ENCODE measurements around the gene FUT2. TPM values are rescaled to one million over a fixed set of nuclear protein-coding genes. Genes with fewer than 3 reads are reported as not detected.

FUT2 gene
- total and polyA plus RNA-seq, 2 of the 13 experiments (the other 11 are each of a cell fraction or from before 2014, with no cell fraction given), result 0.07 TPM; not detected in 1

GRCh38 chr19:48734625-48735024 lies 38.9 kb downstream of the FUT2 start:
- DNase-seq (ENCODE audit: low spot score) (no peak), FAIRE-seq (no peak), ATAC-seq (no peak)
- in situ Hi-C loops (cut with HindIII; ENCODE audit: extremely low pct_ligation_motif_present, low pct_unique_long_range_greater_than_20kb) (no loop called here), intact Hi-C loops (cut with micrococcal nuclease; ENCODE audit: unreplicated experiment) (no loop called here)
- H3K9ac ChIP-seq (ENCODE audit: insufficient read depth, low read depth, low read length), result no peak overlapping the region
- no peak overlapping the region for H3K4me3 ChIP-seq (replicated peaks in 1 of 3; ENCODE audit: insufficient read depth in 1 of 3, low read depth in 2 of 3, low read length in 3 of 3)
- no peak overlapping the region for H3K4me2 ChIP-seq (ENCODE audit: low read depth, low read length)
- POLR2A ChIA-PET, result no interaction called here
- CTCF ChIA-PET (ENCODE audit: low intra/inter-chr PET ratio, low total read pairs), result no interaction called here
- no peaks in the 10 kb centered on the region for H3K36me3 ChIP-seq (replicated peaks in 1 of 2; ENCODE audit: control insufficient read depth in 1 of 2, insufficient read depth in 2 of 2, low read length in 2 of 2)
- BruUV-seq (replicated peaks), result no TSS peak
- H3K79me2 ChIP-seq (ENCODE audit: insufficient read depth, low read length), result no peaks in the 10 kb centered on the region
- 98% methylated on average over 6 of the region's 9 CpGs for WGBS (ENCODE audit: low lambda C conversion rate)
- no peaks in the 10 kb centered on the region for H3K9me3 ChIP-seq (ENCODE audit: low read length)
- no peaks in the 10 kb centered on the region for H4K20me1 ChIP-seq (ENCODE audit: insufficient read depth, low read length)
- no peaks in the 10 kb centered on the region for H3K27me3 ChIP-seq (ENCODE audit: control insufficient read depth in 1 of 2, insufficient read depth in 2 of 2, low read length in 2 of 2)
- H2AFZ ChIP-seq (ENCODE audit: low read length), result no peak overlapping the region
- no peak overlapping the region for H3K27ac ChIP-seq (ENCODE audit: extremely low read length, insufficient read depth, low read length)
- peaks cover 19% of the 10 kb centered on the region for H3K4me1 ChIP-seq (ENCODE audit: insufficient read depth, low read length)
- TF ChIP-seq PLRG1 (conservative IDR thresholded peaks at IDR 0.05), result no peak
- TF ChIP-seq FOXP1 (IDR thresholded peaks at IDR 0.05), result no peak
- no peak for TF ChIP-seq FOXP1 (CRISPR knock-in tag; IDR thresholded peaks at IDR 0.05)
- TF ChIP-seq ZNF703 (CRISPR knock-in tag; IDR thresholded peaks at IDR 0.05; ENCODE audit: borderline replicate concordance), result no peak
- no peak for TF ChIP-seq ZNF607 (CRISPR knock-in tag; IDR thresholded peaks at IDR 0.05; ENCODE audit: borderline replicate concordance)
- TF ChIP-seq TFDP1 (CRISPR knock-in tag; IDR thresholded peaks at IDR 0.05; ENCODE audit: borderline replicate concordance), result no peak
- TF ChIP-seq HDAC1 (CRISPR knock-in tag; IDR thresholded peaks at IDR 0.05), result no peak
- TF ChIP-seq, protein P1, sequence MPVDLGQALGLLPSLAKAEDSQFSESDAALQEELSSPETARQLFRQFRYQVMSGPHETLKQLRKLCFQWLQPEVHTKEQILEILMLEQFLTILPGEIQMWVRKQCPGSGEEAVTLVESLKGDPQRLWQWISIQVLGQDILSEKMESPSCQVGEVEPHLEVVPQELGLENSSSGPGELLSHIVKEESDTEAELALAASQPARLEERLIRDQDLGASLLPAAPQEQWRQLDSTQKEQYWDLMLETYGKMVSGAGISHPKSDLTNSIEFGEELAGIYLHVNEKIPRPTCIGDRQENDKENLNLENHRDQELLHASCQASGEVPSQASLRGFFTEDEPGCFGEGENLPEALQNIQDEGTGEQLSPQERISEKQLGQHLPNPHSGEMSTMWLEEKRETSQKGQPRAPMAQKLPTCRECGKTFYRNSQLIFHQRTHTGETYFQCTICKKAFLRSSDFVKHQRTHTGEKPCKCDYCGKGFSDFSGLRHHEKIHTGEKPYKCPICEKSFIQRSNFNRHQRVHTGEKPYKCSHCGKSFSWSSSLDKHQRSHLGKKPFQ (CRISPR knock-in tag; IDR thresholded peaks at IDR 0.05; ENCODE audit: insufficient replicate concordance), result no peak
- no peak for TF ChIP-seq MTA1 (CRISPR knock-in tag; IDR thresholded peaks at IDR 0.05; ENCODE audit: borderline replicate concordance)
- TF ChIP-seq, protein P2, sequence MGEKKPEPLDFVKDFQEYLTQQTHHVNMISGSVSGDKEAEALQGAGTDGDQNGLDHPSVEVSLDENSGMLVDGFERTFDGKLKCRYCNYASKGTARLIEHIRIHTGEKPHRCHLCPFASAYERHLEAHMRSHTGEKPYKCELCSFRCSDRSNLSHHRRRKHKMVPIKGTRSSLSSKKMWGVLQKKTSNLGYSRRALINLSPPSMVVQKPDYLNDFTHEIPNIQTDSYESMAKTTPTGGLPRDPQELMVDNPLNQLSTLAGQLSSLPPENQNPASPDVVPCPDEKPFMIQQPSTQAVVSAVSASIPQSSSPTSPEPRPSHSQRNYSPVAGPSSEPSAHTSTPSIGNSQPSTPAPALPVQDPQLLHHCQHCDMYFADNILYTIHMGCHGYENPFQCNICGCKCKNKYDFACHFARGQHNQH (CRISPR knock-in tag; IDR thresholded peaks at IDR 0.05), result no peak
- TF ChIP-seq ZNF230 (CRISPR knock-in tag; IDR thresholded peaks at IDR 0.05), result no peak
- no peak for TF ChIP-seq ZNF468 (CRISPR knock-in tag; IDR thresholded peaks at IDR 0.05)
- TF ChIP-seq ZNF264 (CRISPR knock-in tag; IDR thresholded peaks at IDR 0.05), result no peak
- no peak for TF ChIP-seq ZNF496 (CRISPR knock-in tag; IDR thresholded peaks at IDR 0.05; ENCODE audit: insufficient replicate concordance)
- TF ChIP-seq ZNF598 (CRISPR knock-in tag; IDR thresholded peaks at IDR 0.05; ENCODE audit: borderline replicate concordance), result no peak
